Measurements from ENCODE around the gene AUH.

- TF ChIP-seq, protein P1, sequence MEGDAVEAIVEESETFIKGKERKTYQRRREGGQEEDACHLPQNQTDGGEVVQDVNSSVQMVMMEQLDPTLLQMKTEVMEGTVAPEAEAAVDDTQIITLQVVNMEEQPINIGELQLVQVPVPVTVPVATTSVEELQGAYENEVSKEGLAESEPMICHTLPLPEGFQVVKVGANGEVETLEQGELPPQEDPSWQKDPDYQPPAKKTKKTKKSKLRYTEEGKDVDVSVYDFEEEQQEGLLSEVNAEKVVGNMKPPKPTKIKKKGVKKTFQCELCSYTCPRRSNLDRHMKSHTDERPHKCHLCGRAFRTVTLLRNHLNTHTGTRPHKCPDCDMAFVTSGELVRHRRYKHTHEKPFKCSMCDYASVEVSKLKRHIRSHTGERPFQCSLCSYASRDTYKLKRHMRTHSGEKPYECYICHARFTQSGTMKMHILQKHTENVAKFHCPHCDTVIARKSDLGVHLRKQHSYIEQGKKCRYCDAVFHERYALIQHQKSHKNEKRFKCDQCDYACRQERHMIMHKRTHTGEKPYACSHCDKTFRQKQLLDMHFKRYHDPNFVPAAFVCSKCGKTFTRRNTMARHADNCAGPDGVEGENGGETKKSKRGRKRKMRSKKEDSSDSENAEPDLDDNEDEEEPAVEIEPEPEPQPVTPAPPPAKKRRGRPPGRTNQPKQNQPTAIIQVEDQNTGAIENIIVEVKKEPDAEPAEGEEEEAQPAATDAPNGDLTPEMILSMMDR (IDR thresholded peaks at IDR 0.05) = no peak
- TF ChIP-seq POLR2AphosphoS5 (IDR thresholded peaks at IDR 0.05) = no peak
These were observed 21.9 kb upstream of the AUH start for GRCh38 chr9:91383577-91383976.
